ENCODE data around the gene AUP1. TPM values are rescaled to one million over a fixed set of nuclear protein-coding genes. Genes with fewer than 3 reads are reported as not detected.

AUP1 gene
- polyA plus RNA-seq, 4 donors = 95.8 to 113 (median 110) TPM

- DNase-seq (ENCODE audit: low read depth in 4 of 4, low spot score in 3 of 4) = no peak
Observed at GRCh38 chr2:74558284-74559230, 29.1 kb upstream of the AUP1 start.

DNA sequence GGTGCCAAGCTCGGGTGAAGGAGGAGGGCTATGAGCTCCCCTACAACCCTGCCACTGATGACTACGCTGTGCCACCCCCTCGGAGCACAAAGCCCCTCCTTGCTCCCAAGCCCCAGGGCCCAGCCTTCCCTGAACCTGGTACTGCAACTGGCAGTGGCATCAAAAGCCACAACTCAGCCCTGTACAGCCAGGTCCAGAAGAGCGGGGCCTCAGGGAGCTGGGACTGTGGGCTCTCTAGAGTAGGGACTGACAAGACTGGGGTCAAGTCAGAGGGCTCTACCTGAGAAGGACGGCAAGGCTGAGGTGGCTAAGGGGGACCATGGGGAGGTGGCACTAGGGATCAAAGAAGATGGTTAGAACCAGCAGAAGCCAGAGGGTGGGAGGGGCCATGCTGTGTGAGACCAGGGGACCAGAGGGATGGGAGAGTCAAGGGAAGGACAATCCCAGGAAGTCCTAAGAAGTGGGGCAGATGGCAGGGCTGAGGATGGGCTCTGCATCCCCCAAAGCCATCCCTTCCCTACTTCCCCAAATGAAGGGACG is 27.4 kb upstream of the AUP1 start:
- no peak for DNase-seq (ENCODE audit: low read depth in 4 of 4, low spot score in 3 of 4)

GRCh38 chr2:74556159-74556558 is 26.7 kb upstream of the AUP1 start:
- DNase-seq (ENCODE audit: low read depth in 4 of 4, low spot score in 3 of 4) = no peak

DNA sequence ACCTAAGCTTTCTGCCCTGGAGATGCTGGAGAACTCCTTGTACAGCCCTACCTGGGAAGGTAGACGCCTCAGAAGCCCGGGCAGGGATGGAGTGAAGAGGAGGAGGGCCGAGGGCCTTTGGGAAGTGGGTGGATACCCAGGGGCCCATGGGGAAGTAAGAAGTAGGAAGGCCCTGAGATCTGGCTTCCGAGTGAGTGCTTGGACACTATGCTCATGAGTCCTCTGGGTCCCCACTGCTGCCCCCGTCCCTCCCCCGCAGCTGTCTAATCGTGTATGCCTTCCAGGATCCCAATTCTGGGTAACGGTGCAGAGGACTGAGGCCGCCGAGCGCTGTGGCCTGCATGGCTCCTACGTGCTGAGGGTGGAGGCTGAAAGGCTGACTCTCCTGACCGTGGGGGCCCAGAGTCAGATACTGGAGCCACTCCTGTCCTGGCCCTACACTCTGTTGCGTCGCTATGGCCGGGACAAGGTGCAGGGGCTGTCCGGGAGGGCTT is 26.2 kb upstream of the AUP1 start:
- no peak for DNase-seq (ENCODE audit: low read depth in 4 of 4, low spot score in 3 of 4)

GRCh38 chr2:74554820-74555531 is 25.5 kb upstream of the AUP1 start:
- peak in 1 of 4 donors; percentile 63 for DNase-seq (ENCODE audit: low read depth in 4 of 4, low spot score in 3 of 4)

GRCh38 chr2:74553892-74554819 is 24.6 kb upstream of the AUP1 start, which contains the start of the genes DOK1 and LOXL3:
TSS of gene DOK1 (plus strand) at chr2:74554720. CDS start at chr2:74554755, 35 bp downstream.
TSS of gene LOXL3 (minus strand) at chr2:74553942. CDS start at chr2:74552634, 1,308 bp downstream.
- peak; percentile 78 to 85 (median 81) for DNase-seq (ENCODE audit: low read depth in 4 of 4, low spot score in 3 of 4)

DNA sequence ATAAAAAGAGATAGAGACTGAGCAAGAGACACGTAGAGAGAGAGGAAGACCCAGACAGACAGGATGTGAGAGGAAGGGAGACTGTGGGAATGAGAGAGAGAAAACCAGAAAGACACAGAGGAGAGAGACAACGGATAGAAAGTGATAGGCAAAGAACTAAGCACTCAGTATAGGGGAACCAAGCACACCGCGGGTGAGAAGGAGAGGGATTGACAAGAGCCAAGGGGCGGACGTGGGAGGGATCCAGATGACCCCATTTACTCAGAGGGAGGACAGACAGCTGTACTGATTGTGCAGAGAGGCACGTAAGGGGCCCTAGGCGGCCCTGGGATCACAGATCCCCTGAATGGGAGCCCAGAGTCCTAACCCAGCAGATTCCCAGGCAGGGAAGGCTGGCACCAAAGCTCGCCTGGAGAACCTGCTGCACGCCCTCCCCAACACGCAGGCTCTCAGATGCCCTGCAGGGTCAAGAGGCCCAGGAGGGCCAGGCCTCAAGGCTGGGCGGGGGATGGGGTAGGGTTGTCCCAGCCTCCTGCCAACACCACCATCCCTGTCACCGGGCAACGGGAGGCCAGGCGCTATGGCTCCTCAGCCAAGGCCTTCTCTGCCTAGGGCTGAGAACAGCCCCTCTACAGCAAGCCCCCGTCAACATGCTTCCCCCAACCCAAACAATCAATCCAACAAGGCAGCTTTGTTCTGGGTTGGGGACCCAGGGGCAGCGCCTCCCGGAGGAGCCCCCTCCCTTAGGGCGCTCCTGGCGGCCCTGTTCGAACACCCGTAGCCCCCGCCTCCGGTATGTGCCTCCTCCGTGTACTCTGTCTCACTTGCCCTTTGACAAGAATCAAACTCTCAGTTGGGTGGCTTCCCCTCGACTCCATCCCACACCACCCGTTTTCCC is 23.7 kb upstream of the AUP1 start:
- DNase-seq (ENCODE audit: low read depth in 4 of 4, low spot score in 3 of 4) = no peak

- no peak for DNase-seq (ENCODE audit: low read depth in 4 of 4, low spot score in 3 of 4)
Observed at GRCh38 chr2:74551942-74552913, 22.7 kb upstream of the AUP1 start.

GRCh38 chr2:74551530-74551929 is 22.0 kb upstream of the AUP1 start:
- DNase-seq (ENCODE audit: low read depth in 4 of 4, low spot score in 3 of 4) = no peak

- DNase-seq (ENCODE audit: low read depth in 4 of 4, low spot score in 3 of 4) = no peak
Observed at GRCh38 chr2:74550231-74550630, 20.7 kb upstream of the AUP1 start.

- peak in 1 of 4 donors; percentile 32 for DNase-seq (ENCODE audit: low read depth in 4 of 4, low spot score in 3 of 4)
Observed at GRCh38 chr2:74548900-74549826, 19.7 kb upstream of the AUP1 start.

DNA sequence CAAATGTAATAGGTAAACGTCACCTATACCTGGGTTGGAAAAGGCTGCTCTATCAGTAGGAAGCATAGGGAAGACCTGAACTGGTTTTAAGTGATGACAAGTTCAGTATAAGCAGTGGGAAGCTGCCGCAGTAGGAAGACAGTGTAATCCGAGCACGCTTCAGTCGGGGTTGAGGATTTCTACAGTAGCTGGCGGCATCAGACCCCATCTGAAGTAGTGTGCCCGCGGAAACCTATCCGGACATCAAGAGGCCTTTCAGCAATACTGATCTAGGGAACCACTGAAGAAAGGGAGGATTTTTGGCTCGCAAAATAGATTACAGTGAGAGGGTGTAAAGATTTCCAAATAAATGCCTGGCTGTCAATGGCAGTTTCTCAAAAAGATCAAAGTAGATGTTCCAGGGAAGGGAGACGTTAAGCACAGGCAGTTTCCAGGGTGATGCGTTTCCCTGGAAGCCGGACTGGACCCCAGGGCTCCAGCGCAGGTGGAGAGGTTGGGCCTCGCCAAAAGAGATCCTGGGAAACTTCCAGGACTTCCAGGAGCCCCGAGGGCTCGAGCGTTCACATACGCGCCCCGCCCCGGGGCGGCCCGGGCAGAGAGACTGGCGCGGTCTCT is 18.9 kb upstream of the AUP1 start:
- DNase-seq (ENCODE audit: low read depth in 4 of 4, low spot score in 3 of 4) = no peak

DNA sequence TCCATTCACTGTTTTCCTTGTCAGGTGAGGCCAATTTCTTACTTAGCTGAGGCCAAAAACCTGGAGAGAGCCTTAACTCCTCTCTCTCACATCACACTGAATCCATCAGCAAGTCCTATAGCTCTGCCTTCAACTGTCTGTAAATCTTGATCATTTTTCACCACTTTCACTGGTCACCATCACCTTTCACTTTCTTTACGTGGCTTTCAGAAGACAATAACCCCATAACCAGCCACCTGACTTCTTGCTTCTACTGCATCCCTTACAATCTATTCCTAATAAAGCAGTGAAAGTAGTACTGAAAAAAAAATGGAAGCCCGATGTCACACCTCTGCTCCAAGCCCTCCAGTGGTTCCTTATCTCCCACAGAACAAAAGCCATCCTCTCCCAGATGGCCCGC is 16.5 kb upstream of the AUP1 start:
- no peak for DNase-seq (ENCODE audit: low read depth in 4 of 4, low spot score in 3 of 4)

- no peak for DNase-seq (ENCODE audit: low read depth in 4 of 4, low spot score in 3 of 4)
Observed at GRCh38 chr2:74544634-74545033, 15.1 kb upstream of the AUP1 start.

DNA sequence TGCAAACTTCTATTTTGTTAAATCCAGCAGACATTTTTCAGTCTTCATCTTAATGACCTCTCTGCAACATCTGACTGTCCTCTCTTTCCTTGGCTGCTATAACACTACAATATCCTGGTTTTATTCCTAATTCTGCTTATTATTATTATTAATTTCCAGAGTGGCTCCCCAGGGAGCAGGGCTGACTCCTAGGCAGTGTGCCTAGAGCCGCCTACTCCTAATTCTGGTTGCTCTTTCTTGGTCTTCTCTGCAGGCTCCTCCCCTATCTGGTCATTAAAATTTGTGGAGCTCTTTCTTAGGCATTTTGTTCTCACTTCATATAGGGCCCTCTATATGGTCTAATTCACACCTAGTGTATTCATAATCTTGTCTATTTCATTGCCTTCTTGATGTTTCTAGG is 13.5 kb upstream of the AUP1 start:
- no peak for DNase-seq (ENCODE audit: low read depth in 4 of 4, low spot score in 3 of 4)

GRCh38 chr2:74540291-74540690 is 10.8 kb upstream of the AUP1 start:
- no peak for DNase-seq (ENCODE audit: low read depth in 4 of 4, low spot score in 3 of 4)

All from right renal pelvis (tissue), 4 donors.